Hematopoietic multipotent progenitor cell treated with erythropoietin and hydrocortisone succinate and interleukin-3 and kit ligand, for 6 days (in vitro differentiated cells): ENCODE results near the gene SF1.

Source experiments
- DNase-seq: peaks from one replicate; pipeline ENCODE4 v3.0.0-alpha.2; 2015

Gene SF1

GRCh38 chr11:64723117-64723906 lies 55.0 kb downstream of the SF1 start, which contains the start of gene NRXN2:
Gene NRXN2 (minus strand): TSS chr11:64723197. CDS start chr11:64713699, 9,498 bp downstream.
- peak; percentile 83 for DNase-seq

GRCh38 chr11:64722141-64723065 lies 55.9 kb downstream of the SF1 start:
- no peak for DNase-seq

GRCh38 chr11:64721359-64721699 lies 57.0 kb downstream of the SF1 start:
- DNase-seq, result no peak

- DNase-seq, result no peak
These were observed 57.5 kb downstream of the SF1 start for GRCh38 chr11:64720640-64721358.

- DNase-seq, result no peak
These were observed 58.2 kb downstream of the SF1 start for GRCh38 chr11:64720167-64720566.

- no peak for DNase-seq
These were observed 58.9 kb downstream of the SF1 start for GRCh38 chr11:64719406-64719805.

GRCh38 chr11:64718780-64719124 lies 59.6 kb downstream of the SF1 start:
- DNase-seq, result no peak

GRCh38 chr11:64718084-64718779 lies 60.1 kb downstream of the SF1 start:
- no peak for DNase-seq

- DNase-seq, result no peak
These were observed 61.1 kb downstream of the SF1 start for GRCh38 chr11:64717268-64717578.

- no peak for DNase-seq
These were observed 61.7 kb downstream of the SF1 start for GRCh38 chr11:64716473-64717267.

GRCh38 chr11:64715756-64716472 lies 62.4 kb downstream of the SF1 start:
- DNase-seq, result no peak

- DNase-seq, result no peak
These were observed 63.2 kb downstream of the SF1 start for GRCh38 chr11:64715110-64715509.

GRCh38 chr11:64714666-64715065 lies 63.7 kb downstream of the SF1 start:
- DNase-seq, result no peak
